HepG2 (cell line): ENCODE data around the gene ATOSB. TPM values are rescaled to one million over a fixed set of nuclear protein-coding genes. Genes with fewer than 3 reads are reported as not detected.

ENCODE experiments used
- ATF2 ChIP-seq: sonication (generic); formaldehyde crosslinking; IDR thresholded peaks from 2 replicates; pipeline ENCODE4 v1.4.0; 2020; ENCODE audit warnings: missing genetic modification reagents
- ATF5 ChIP-seq: sonication (generic); formaldehyde crosslinking; IDR thresholded peaks from 2 replicates; pipeline ENCODE4 v1.4.0; 2020; ENCODE audit warnings: mild to moderate bottlenecking, low read depth, missing genetic modification reagents
- CREB1 ChIP-seq, 2 experiments: fragments of 450-650 bp in 1 of 2; IDR thresholded peaks; 2 replicates each; pipeline ENCODE4 v1.6.1; 2016 to 2017; ENCODE audit warnings: control low read depth in 1 of 2, mild to moderate bottlenecking in 1 of 2, missing compliant biosample characterization in 1 of 2, missing genetic modification characterization in 1 of 2
- HES4 ChIP-seq: sonication (generic); formaldehyde crosslinking; IDR thresholded peaks from 2 replicates; pipeline ENCODE4 v1.9.0; 2021; ENCODE audit warnings: mild to moderate bottlenecking, missing genetic modification reagents, borderline replicate concordance
- JUND ChIP-seq: sonication (generic); formaldehyde crosslinking; IDR thresholded peaks from 2 replicates; pipeline ENCODE4 v1.8.0; 2022; ENCODE audit warnings: mild to moderate bottlenecking, missing genetic modification reagents
- KAT8 ChIP-seq: IDR thresholded peaks from 2 replicates; pipeline ENCODE4 v1.6.1; 2016; ENCODE audit warnings: missing genetic modification reagents, missing compliant biosample characterization
- MBD4 ChIP-seq: IDR thresholded peaks from 2 replicates; pipeline ENCODE4 v1.6.1; 2012; ENCODE audit warnings: low read length, inconsistent platforms, borderline replicate concordance
- MTA1 ChIP-seq: sonication (generic); formaldehyde crosslinking; IDR thresholded peaks from 2 replicates; pipeline ENCODE4 v1.4.0; 2020; ENCODE audit warnings: missing genetic modification reagents, mild to moderate bottlenecking, borderline replicate concordance
- MTA3 ChIP-seq: sonication (generic); formaldehyde crosslinking; IDR thresholded peaks from 2 replicates; pipeline ENCODE4 v1.4.0; 2020; ENCODE audit warnings: missing genetic modification reagents
- MYNN ChIP-seq: sonication (generic); formaldehyde crosslinking; IDR thresholded peaks from 2 replicates; pipeline ENCODE4 v1.4.0; 2020; ENCODE audit warnings: mild to moderate bottlenecking, low read depth, missing genetic modification reagents
- PHF21A ChIP-seq: sonication (generic); formaldehyde crosslinking; IDR thresholded peaks from 2 replicates; pipeline ENCODE4 v1.5.0; 2020; ENCODE audit warnings: mild to moderate bottlenecking, missing genetic modification reagents
- RAD21 ChIP-seq: fragments of 450-650 bp; formaldehyde crosslinking; IDR thresholded peaks from 2 replicates; pipeline ENCODE4 v1.5.0; 2020; ENCODE audit warnings: mild to moderate bottlenecking
- SMAD1 ChIP-seq: sonication (generic); formaldehyde crosslinking; IDR thresholded peaks from 2 replicates; pipeline ENCODE4 v1.4.0; 2020; ENCODE audit warnings: missing genetic modification reagents, low read depth, mild to moderate bottlenecking, borderline replicate concordance
- SMYD3 ChIP-seq: sonication (generic); formaldehyde crosslinking; IDR thresholded peaks from 2 replicates; pipeline ENCODE4 v1.8.1; 2023; ENCODE audit warnings: mild to moderate bottlenecking, missing genetic modification reagents
- STAG1 ChIP-seq: sonication (generic); formaldehyde crosslinking; IDR thresholded peaks from 2 replicates; pipeline ENCODE4 v1.4.0; 2020; ENCODE audit warnings: missing genetic modification reagents
- TARDBP ChIP-seq: sonication (generic); formaldehyde crosslinking; IDR thresholded peaks from 2 replicates; pipeline ENCODE4 v1.8.0; 2022; ENCODE audit warnings: mild to moderate bottlenecking, missing genetic modification reagents
- ZBTB7A ChIP-seq: sonication (generic); formaldehyde crosslinking; IDR thresholded peaks from 2 replicates; pipeline ENCODE4 v1.8.0; 2022; ENCODE audit warnings: mild to moderate bottlenecking, missing genetic modification reagents
- ZNF160 ChIP-seq: sonication (generic); formaldehyde crosslinking; IDR thresholded peaks from 2 replicates; pipeline ENCODE4 v1.8.0; 2022; ENCODE audit warnings: mild to moderate bottlenecking, inconsistent platforms, missing genetic modification reagents
- ZNF230 ChIP-seq: sonication (generic); formaldehyde crosslinking; IDR thresholded peaks from 2 replicates; pipeline ENCODE4 v1.4.0; 2020; ENCODE audit warnings: mild to moderate bottlenecking, missing genetic modification reagents
- ZNF280D ChIP-seq: sonication (generic); formaldehyde crosslinking; IDR thresholded peaks from 2 replicates; pipeline ENCODE4 v1.5.1; 2020; ENCODE audit warnings: mild to moderate bottlenecking, missing genetic modification reagents
- ZNF282 ChIP-seq: fragments of 450-650 bp; IDR thresholded peaks from 2 replicates; pipeline ENCODE4 v1.6.1; 2018; ENCODE audit not compliant: partially characterized antibody
- ZNF451 ChIP-seq: sonication (generic); formaldehyde crosslinking; IDR thresholded peaks from 2 replicates; pipeline ENCODE4 v1.5.0; 2020; ENCODE audit warnings: mild to moderate bottlenecking, missing genetic modification reagents
- polyA plus RNA-seq, 8 experiments: library from polyadenylated mRNA; depleted of rRNA in 3 of 8; stranded (reverse) in 7 of 8; unstranded in 1 of 8; fragments of >200 nt; fragmentation: Illumina TruSeq in 4 of 8; extraction: Trizol in 4 of 8; gene quantifications; 2 replicates each; pipeline versions ENCODE4 v1.2.1 to v1.2.3, GENCODE V29; 2011 to 2016; ENCODE audit warnings: low read depth in 4 of 8, missing spikeins in 1 of 8, mixed read lengths in 1 of 8; ENCODE audit not compliant: insufficient read depth in 1 of 8
- total RNA-seq, 5 experiments: library from RNA; depleted of rRNA; stranded (reverse); fragments of >200 nt; fragmentation: Illumina TruSeq; extraction: Trizol; gene quantifications; 2 replicates each; pipeline ENCODE4 v1.2.3, GENCODE V29; 2016; ENCODE audit warnings: low read depth in 1 of 5

ATOSB gene
- total and polyA plus RNA-seq, 2 of the 13 experiments (the other 11 are each of a cell fraction or from before 2014, with no cell fraction given) = 1.9 to 6.4 TPM

GRCh38 chr9:35102769-35103659 is 12.6 kb downstream of the ATOSB start, which contains the start of gene STOML2 (continued):
- TF ChIP-seq ATF2 (peak; percentile 82), ZNF280D (CRISPR knock-in tag) (0 out of 2 replicates have a peak, but pooled peaks have one; percentile 53), SMYD3 (CRISPR knock-in tag) (no peak), PHF21A (CRISPR knock-in tag) (peak; percentile 88; the same call in 1 of the 2 replicates), RAD21 (CRISPR knock-in tag) (peak; percentile 33; the same call in 1 of the 2 replicates), KAT8 (CRISPR knock-in tag) (peak; percentile 99), ZNF160 (CRISPR knock-in tag) (peak; percentile 36; the same call in 1 of the 2 replicates), ZNF451 (CRISPR knock-in tag) (no peak), MTA1 (CRISPR knock-in tag) (no peak), JUND (CRISPR knock-in tag) (no peak), TARDBP (CRISPR knock-in tag) (peak; percentile 88), CREB1 (IDR thresholded peaks at IDR 0.05) (peak; percentile 58; the same call in 1 of the 2 replicates), CREB1 (CRISPR knock-in tag; IDR thresholded peaks at IDR 0.05) (peak; percentile 60), MYNN (no peak), ATF5 (CRISPR knock-in tag) (no peak), ZNF282 (no peak), ZBTB7A (CRISPR knock-in tag) (no peak), MBD4 (no peak), MTA3 (CRISPR knock-in tag) (no peak), ZNF230 (CRISPR knock-in tag) (no peak), STAG1 (no peak), SMAD1 (CRISPR knock-in tag) (0 out of 2 replicates have a peak, but pooled peaks have one; percentile 33), HES4 (CRISPR knock-in tag) (peak; percentile 61; the same call in 1 of the 2 replicates)
